GM18507 (cell line): ENCODE data around the gene ZNF423.

ENCODE experiments used
- DNase-seq: peaks from one replicate; pipeline ENCODE4 v3.0.0; 2011; ENCODE audit warnings: low read depth; ENCODE audit not compliant: insufficient read length; ENCODE audit errors: extremely low spot score
- FAIRE-seq: peaks from 2 replicates; lab custom pipeline; 2011; peaks lifted over from hg19 to GRCh38; lab: Jason Lieb, UNC

ZNF423 gene

GRCh38 chr16:49830873-49831272, 25.0 kb downstream of the ZNF423 start:
- DNase-seq, result no peak
- no peak for FAIRE-seq

- no peak for FAIRE-seq
- no peak for DNase-seq
These were observed 27.2 kb downstream of the ZNF423 start for GRCh38 chr16:49828533-49829267.

- DNase-seq (no peak), FAIRE-seq (no peak)
These were observed 28.0 kb downstream of the ZNF423 start for GRCh38 chr16:49827805-49828438.

- FAIRE-seq (no peak), DNase-seq (no peak)
These were observed 29.4 kb downstream of the ZNF423 start for GRCh38 chr16:49826515-49826914.

- DNase-seq, result no peak
- FAIRE-seq, result no peak
These were observed 30.9 kb downstream of the ZNF423 start for GRCh38 chr16:49825041-49825440.

GRCh38 chr16:49824593-49824992, 31.3 kb downstream of the ZNF423 start:
- FAIRE-seq (no peak), DNase-seq (no peak)

- DNase-seq, result no peak
- no peak for FAIRE-seq
These were observed 33.1 kb downstream of the ZNF423 start for GRCh38 chr16:49822649-49823370.

GRCh38 chr16:49821614-49822282, 34.2 kb downstream of the ZNF423 start:
- FAIRE-seq (no peak), DNase-seq (no peak)

- no peak for FAIRE-seq
- DNase-seq, result no peak
These were observed 34.8 kb downstream of the ZNF423 start for GRCh38 chr16:49821156-49821555.

- DNase-seq, result no peak
- no peak for FAIRE-seq
These were observed 38.0 kb downstream of the ZNF423 start for GRCh38 chr16:49817754-49818507.

GRCh38 chr16:49816875-49817274, 39.0 kb downstream of the ZNF423 start:
- DNase-seq (no peak), FAIRE-seq (no peak)

GRCh38 chr16:49811644-49812334, 44.1 kb downstream of the ZNF423 start:
- no peak for DNase-seq
- FAIRE-seq, result no peak

- DNase-seq (no peak), FAIRE-seq (no peak)
These were observed 45.1 kb downstream of the ZNF423 start for GRCh38 chr16:49810831-49811230.

GRCh38 chr16:49809561-49809960, 46.4 kb downstream of the ZNF423 start:
- DNase-seq, result no peak
- FAIRE-seq, result no peak

- DNase-seq (no peak), FAIRE-seq (no peak)
These were observed 46.9 kb downstream of the ZNF423 start for GRCh38 chr16:49809062-49809461.

- FAIRE-seq, result no peak
- DNase-seq, result no peak
These were observed 49.5 kb downstream of the ZNF423 start for GRCh38 chr16:49806446-49806845.

- FAIRE-seq, result no peak
These were observed 54.6 kb downstream of the ZNF423 start for GRCh38 chr16:49801290-49801689.

GRCh38 chr16:49800876-49801275, 55.0 kb downstream of the ZNF423 start:
- FAIRE-seq, result no peak
- no peak for DNase-seq

More at GRCh38 chr16:49801290-49801689, 54.6 kb downstream of the ZNF423 start:
- no peak for DNase-seq

- DNase-seq, result no peak
- FAIRE-seq, result no peak
These were observed 55.5 kb downstream of the ZNF423 start for GRCh38 chr16:49800441-49800840.
